BJ (cell line): Measurements from ENCODE around the gene USF1. TPM values are rescaled to one million over a fixed set of nuclear protein-coding genes. Genes with fewer than 3 reads are reported as not detected.

Experiments used
- CTCF ChIA-PET: fragments of 350-600 bp; formaldehyde crosslinking; extraction: SDS; loops from one replicate; lab custom pipeline; 2021; ENCODE audit warnings: antibody characterized with exemption, inconsistent platforms; lab: Yijun Ruan, JAX
- POLR2A ChIA-PET: fragments of 300-600 bp; sonication (Branson Sonifier 250); formaldehyde crosslinking; extraction: SDS; loops from one replicate; lab custom pipeline; 2021; ENCODE audit warnings: antibody characterized with exemption; lab: Charles Lee
- DNase-seq: peaks from one replicate; pipeline ENCODE4 v3.0.0-alpha.2; 2011; ENCODE audit warnings: low read depth
- H3K27me3 ChIP-seq: 2 replicates; pipeline ENCODE4 v1.6.0; 2011; ENCODE audit warnings: low read length; ENCODE audit not compliant: control insufficient read depth, insufficient read depth
- H3K36me3 ChIP-seq: 2 replicates; pipeline ENCODE4 v1.5.1; 2011; ENCODE audit warnings: low read length; ENCODE audit not compliant: control insufficient read depth, insufficient read depth
- H3K4me3 ChIP-seq: 2 replicates; pipeline ENCODE4 v1.5.1; 2011; ENCODE audit warnings: low read depth, mild to moderate bottlenecking, control low read depth, low read length
- CTCF ChIP-seq: IDR thresholded peaks from 2 replicates; pipeline ENCODE4 v1.5.1; 2011; ENCODE audit warnings: low read depth, mild to moderate bottlenecking, control low read depth, inconsistent platforms, low read length, moderate library complexity; ENCODE audit not compliant: insufficient read depth
- polyA plus RNA-seq: library from polyadenylated mRNA; depleted of rRNA; stranded (reverse); fragments of >200 nt; gene quantifications from 2 replicates; pipeline ENCODE4 v1.2.3, GENCODE V29; 2011

The USF1 gene
- polyA plus RNA-seq, 1 experiment = 40.4 TPM

- Histone ChIP-seq H3K36me3 (no peaks in the 10 kb centered on the region), H3K4me3 (no peak overlapping the region), H3K27me3 (no peaks in the 10 kb centered on the region)
- ChIA-PET CTCF (interaction anchor here (0.8 to 7.5 kb wide), 4 partner anchors 8 to 91 kb away, joined by 3 to 80 read pairs (median 4); partner anchors contain the start of genes KLHDC9 and USF1), POLR2A (no interaction called here)
- no peak for TF ChIP-seq CTCF
- no peak for DNase-seq
These were observed 42.9 kb upstream of the USF1 start for GRCh38 chr1:161088587-161089110.

- H3K36me3 ChIP-seq = no peaks in the 10 kb centered on the region
- no peak for TF ChIP-seq CTCF
- CTCF ChIA-PET = interaction anchor here (7.5 kb wide), 1 partner anchor 10 kb away, joined by 80 read pairs; the partner anchor contains the start of gene KLHDC9
- POLR2A ChIA-PET = no interaction called here
- no peaks in the 10 kb centered on the region for H3K27me3 ChIP-seq
- no peak for DNase-seq
- H3K4me3 ChIP-seq = no peak overlapping the region
These were observed 40.7 kb upstream of the USF1 start for GRCh38 chr1:161086457-161086856.

GRCh38 chr1:161085165-161085564 lies 39.4 kb upstream of the USF1 start:
- no peak overlapping the region for H3K4me3 ChIP-seq
- CTCF ChIA-PET = interaction anchor here (1.6 to 7.5 kb wide), 3 partner anchors 12 to 43 kb away, joined by 3 to 80 read pairs (median 6); partner anchors contain the start of gene KLHDC9
- no peak for TF ChIP-seq CTCF
- POLR2A ChIA-PET = no interaction called here
- no peak for DNase-seq
- H3K27me3 ChIP-seq = no peaks in the 10 kb centered on the region
- H3K36me3 ChIP-seq = no peaks in the 10 kb centered on the region

- ChIA-PET POLR2A (no interaction called here), CTCF (interaction anchor here (1.6 to 7.5 kb wide), 3 partner anchors 12 to 43 kb away, joined by 3 to 80 read pairs (median 6); partner anchors contain the start of gene KLHDC9)
- no peak for TF ChIP-seq CTCF
- Histone ChIP-seq H3K27me3 (no peaks in the 10 kb centered on the region), H3K4me3 (no peak overlapping the region), H3K36me3 (no peaks in the 10 kb centered on the region)
- no peak for DNase-seq
These were observed 38.8 kb upstream of the USF1 start for GRCh38 chr1:161084597-161084988.

- ChIA-PET CTCF (interaction anchor here (0.8 to 7.5 kb wide), 5 partner anchors 12 to 44 kb away, joined by 3 to 80 read pairs (median 3); partner anchors contain the start of gene KLHDC9), POLR2A (no interaction called here)
- no peak for DNase-seq
- H3K4me3 ChIP-seq = no peak overlapping the region
- TF ChIP-seq CTCF = no peak
- no peaks in the 10 kb centered on the region for H3K27me3 ChIP-seq
- H3K36me3 ChIP-seq = no peaks in the 10 kb centered on the region
These were observed 38.2 kb upstream of the USF1 start for GRCh38 chr1:161083748-161084596.
